Brain microvascular endothelial cell (primary cell): ENCODE measurements around the gene PDYN.

Experiments
- DNase-seq: peaks from one replicate; pipeline ENCODE4 v3.0.0-alpha.2; 2020
- H3K27ac ChIP-seq: fragments of 250-450 bp; sonication (Bioruptor Pico); 2 replicates; pipeline ENCODE4 v1.5.1; 2020; ENCODE audit warnings: mild to moderate bottlenecking, moderate library complexity
- H3K27me3 ChIP-seq: fragments of 250-450 bp; sonication (Bioruptor Pico); replicated peaks from 2 replicates; pipeline ENCODE4 v1.5.1; 2020; ENCODE audit warnings: mild to moderate bottlenecking
- H3K36me3 ChIP-seq: fragments of 250-450 bp; sonication (Bioruptor Pico); replicated peaks from 2 replicates; pipeline ENCODE4 v1.5.1; 2020; ENCODE audit warnings: mild to moderate bottlenecking
- H3K4me3 ChIP-seq: 2 replicates; pipeline ENCODE4 v1.5.1; 2011; ENCODE audit warnings: low read depth, mild to moderate bottlenecking, control low read depth, low read length, moderate library complexity
- in situ Hi-C: cut with HindIII; loops from 2 replicates; pipeline ENCODE4 v1.10.0; 2017; ENCODE audit warnings: low sequenced_read_pairs, low pct_ligation_motif_present
- TF ChIP-seq, protein P1 (sequence below): IDR thresholded peaks from 2 replicates; pipeline ENCODE4 v1.5.1; 2011; ENCODE audit warnings: low read depth, mild to moderate bottlenecking, moderate library complexity, low read length, control low read depth, inconsistent platforms; ENCODE audit errors: missing control alignments

The PDYN gene

DNA sequence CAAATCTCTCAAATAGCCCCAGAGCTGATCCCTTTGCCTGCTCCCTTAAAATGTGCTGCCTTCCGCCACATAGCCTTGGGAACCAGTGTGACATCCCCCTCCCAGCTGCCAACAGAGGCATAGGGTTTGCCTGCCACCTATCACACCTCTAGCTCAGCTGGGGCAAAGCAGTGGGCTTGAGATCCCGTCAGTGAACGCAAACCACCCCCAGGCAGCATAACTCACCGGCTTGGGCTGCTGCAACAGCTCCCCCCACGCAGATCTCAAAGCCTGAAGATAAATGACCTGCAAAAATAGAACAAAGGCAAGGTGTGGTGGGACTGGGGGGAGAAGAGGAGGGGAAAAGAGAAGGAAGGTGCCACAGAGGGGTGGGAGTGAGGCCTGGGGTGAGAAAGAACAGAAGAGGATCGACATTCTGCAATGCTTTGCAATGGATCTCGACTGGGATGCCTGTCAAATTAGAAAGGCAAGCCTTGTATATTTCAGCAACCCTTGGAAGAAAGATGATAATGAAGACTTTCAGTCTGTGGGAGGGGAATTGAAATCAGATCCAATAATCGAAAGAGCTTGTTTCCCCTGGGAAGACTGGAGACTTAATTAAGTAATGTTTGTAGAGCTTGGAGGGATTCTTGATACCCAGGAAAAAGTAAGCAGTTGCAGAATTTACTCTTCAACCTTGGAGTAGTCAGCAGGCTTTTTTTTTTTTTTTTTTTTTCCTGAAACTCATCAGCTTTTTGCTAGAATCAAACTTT, 1.3 kb downstream of the PDYN start:
- no peak for DNase-seq
- H3K36me3 ChIP-seq: no peaks in the 10 kb centered on the region
- in situ Hi-C loops: no loop called here
- peaks cover 11% of the 10 kb centered on the region for H3K27me3 ChIP-seq
- H3K4me3 ChIP-seq: no peak overlapping the region
- TF ChIP-seq, protein P1, sequence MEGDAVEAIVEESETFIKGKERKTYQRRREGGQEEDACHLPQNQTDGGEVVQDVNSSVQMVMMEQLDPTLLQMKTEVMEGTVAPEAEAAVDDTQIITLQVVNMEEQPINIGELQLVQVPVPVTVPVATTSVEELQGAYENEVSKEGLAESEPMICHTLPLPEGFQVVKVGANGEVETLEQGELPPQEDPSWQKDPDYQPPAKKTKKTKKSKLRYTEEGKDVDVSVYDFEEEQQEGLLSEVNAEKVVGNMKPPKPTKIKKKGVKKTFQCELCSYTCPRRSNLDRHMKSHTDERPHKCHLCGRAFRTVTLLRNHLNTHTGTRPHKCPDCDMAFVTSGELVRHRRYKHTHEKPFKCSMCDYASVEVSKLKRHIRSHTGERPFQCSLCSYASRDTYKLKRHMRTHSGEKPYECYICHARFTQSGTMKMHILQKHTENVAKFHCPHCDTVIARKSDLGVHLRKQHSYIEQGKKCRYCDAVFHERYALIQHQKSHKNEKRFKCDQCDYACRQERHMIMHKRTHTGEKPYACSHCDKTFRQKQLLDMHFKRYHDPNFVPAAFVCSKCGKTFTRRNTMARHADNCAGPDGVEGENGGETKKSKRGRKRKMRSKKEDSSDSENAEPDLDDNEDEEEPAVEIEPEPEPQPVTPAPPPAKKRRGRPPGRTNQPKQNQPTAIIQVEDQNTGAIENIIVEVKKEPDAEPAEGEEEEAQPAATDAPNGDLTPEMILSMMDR: no peak
- H3K27ac ChIP-seq: no peak overlapping the region

DNA sequence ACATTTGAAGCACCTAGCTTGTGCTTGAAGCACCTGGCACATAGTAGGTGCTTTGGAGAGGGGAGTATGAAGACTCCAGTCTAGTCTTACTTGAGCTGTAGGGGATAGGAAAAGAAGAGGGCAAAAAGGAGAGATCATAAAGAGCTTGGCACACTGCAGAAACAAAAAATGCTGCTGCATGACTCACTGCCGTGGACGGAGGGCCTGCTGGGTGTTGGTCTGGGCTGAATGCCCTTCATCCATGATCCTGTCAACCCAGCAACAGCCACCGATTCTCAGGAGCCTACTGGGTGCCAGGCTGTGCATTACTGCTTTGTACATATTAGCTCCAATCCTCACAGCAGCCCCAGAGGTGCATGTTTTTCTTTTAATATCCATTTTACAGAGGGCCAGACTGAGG, 6.0 kb downstream of the PDYN start:
- Histone ChIP-seq H3K4me3 (no peak overlapping the region), H3K27ac (no peak overlapping the region), H3K27me3 (peaks cover 2% of the 10 kb centered on the region), H3K36me3 (no peaks in the 10 kb centered on the region)
- DNase-seq: no peak
- in situ Hi-C loops: no loop called here
- TF ChIP-seq, protein P1: no peak

DNA sequence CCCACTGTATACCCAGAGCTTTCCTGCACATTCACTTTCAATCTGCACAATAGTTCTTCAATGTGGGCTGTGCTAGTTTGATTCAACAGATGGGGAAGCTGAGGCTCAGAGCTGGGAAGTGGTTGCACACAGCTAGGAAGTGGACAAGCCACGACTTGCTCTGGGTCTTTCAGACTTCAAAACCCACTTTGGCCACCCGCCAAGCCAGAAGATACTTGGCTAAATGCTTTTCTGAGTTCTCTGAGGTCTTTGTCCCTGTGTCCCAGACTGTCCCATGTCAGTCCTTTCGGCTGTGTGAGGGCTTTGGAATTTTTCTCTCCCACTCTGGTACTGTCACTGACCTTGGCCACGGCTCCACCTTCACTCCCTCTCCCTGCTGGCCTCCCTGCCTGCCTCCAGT, 10.6 kb downstream of the PDYN start:
- TF ChIP-seq, protein P1: no peak
- Histone ChIP-seq H3K27ac (no peak overlapping the region), H3K4me3 (no peak overlapping the region), H3K27me3 (no peaks in the 10 kb centered on the region), H3K36me3 (no peaks in the 10 kb centered on the region)
- in situ Hi-C loops: no loop called here
- DNase-seq: no peak

- Histone ChIP-seq H3K4me3 (no peak overlapping the region), H3K27ac (no peak overlapping the region), H3K36me3 (no peaks in the 10 kb centered on the region), H3K27me3 (no peaks in the 10 kb centered on the region)
- TF ChIP-seq, protein P1: no peak
- in situ Hi-C loops: no loop called here
- no peak for DNase-seq
Measured at GRCh38 chr20:1982686-1983085, 11.2 kb downstream of the PDYN start.

DNA sequence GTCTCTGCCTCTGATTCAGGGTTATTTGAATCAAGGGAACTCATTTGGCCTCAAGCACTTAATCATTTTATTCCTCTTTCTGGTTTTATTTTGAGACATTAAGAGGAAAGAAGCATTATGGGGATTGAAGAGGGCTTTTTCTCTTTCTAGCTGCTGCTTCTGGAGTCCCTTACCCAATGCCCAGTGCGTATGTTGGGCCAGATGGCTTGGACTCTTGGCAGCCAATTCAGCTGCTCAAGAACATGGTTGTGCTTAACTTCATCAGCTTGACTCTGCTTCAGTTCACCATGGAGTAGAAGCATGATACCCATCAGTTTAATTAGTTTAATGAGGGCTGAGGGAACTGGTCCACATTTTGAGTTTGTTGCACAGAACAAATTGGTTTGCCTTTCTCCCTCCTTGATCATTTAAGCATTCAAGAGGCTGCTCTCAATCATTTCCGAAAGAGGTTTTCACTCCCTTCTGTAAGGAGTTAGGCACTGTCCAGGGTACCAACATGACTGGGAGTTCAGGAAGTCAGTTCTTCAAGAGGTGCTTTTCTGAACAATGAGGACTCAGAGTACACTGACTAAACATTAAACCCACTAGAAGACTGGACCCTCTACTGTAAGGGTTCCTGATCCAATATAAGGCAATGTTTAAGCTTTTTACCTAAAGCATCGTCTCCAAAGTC, 14.6 kb downstream of the PDYN start:
- Histone ChIP-seq H3K27ac (no peak overlapping the region), H3K27me3 (no peaks in the 10 kb centered on the region), H3K36me3 (no peaks in the 10 kb centered on the region), H3K4me3 (no peak overlapping the region)
- in situ Hi-C loops: no loop called here
- no peak for DNase-seq
- TF ChIP-seq, protein P1: no peak
